Activated naive CD4-positive, alpha-beta T cell (primary cell): ENCODE data around the gene TRIM64C.
"Not testable (repeated sequence)": the region's sequence is repeated elsewhere in the genome, so short reads cannot be mapped to it uniquely, and the experiment has no call there.

Source experiments
- DNase-seq, 4 experiments: peaks; one replicate each; lab custom pipeline; 2025; lab: John Stamatoyannopoulos, UW

The TRIM64C gene, protein sequence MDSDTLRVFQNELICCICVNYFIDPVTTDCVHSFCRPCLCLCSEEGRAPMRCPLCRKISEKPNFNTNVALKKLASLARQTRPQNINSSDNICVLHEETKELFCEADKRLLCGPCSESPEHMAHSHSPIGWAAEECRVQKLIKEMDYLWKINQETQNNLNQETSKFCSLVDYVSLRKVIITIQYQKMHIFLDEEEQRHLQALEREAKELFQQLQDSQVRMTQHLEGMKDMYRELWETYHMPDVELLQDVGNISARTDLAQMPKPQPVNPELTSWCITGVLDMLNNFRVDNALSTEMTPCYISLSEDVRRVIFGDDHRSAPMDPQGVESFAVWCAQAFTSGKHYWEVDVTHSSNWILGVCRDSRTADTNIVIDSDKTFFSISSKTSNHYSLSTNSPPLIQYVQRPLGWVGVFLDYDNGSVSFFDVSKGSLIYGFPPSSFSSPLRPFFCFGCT

GRCh38 chr11:49059012-49059411 is at the start of gene TRIM64C:
TRIM64C (minus strand) TSS chr11:49059112; CDS start chr11:49059112, 0 bp downstream.
- DNase-seq: not testable (repeated sequence)

DNA sequence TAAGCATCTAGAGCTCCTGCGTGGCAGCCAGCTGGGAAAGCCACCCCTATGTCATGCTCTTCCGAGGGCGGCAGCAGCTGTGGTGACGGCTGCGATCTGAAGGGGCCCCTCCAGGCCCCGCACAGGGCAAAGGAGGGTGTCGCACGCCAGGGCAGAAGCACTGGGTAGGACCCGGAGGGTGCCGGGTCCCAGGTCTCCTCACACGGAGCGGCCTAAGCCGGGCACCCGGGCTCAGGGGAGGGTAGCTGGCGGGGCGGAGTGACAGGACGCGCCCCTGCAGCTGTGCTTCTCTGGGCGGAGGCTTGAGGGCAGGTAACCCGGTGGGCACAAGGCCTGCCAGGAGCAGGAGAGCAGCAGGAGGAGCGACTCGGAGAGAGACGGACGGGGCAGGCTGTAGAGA is 43.4 kb upstream of the TRIM64C start:
- DNase-seq: not testable (repeated sequence)

GRCh38 chr11:49069897-49070296 is 11.0 kb upstream of the TRIM64C start:
- not testable (repeated sequence) for DNase-seq

DNA sequence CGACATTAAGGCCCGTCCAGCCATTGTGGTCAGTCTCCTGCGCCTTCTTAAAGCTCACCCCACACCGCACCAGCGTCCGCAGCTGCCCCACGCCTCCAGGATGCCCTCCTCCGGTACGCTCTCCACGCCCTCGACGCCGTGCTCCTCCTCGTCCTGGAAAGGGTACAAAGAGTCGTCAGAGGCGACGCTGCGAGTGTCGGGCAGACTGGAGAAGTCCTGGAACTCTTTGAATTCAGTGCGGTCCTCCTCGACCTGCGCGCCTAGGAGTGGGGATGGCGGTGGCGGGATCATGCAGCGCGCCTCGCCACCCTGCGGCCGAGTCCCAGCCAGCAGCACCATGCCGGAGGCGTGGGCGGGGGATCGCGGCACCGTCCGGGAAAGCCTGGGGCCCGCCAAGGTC is 9.1 kb downstream of the TRIM64C start:
- not testable (repeated sequence) for DNase-seq

GRCh38 chr11:49048229-49048628 is 10.7 kb downstream of the TRIM64C start:
- DNase-seq: not testable (repeated sequence)

- DNase-seq: not testable (repeated sequence)
These were observed 30.4 kb downstream of the TRIM64C start, which contains the start of gene TRIM49B for GRCh38 chr11:49028523-49028922. TRIM49B (plus strand) TSS chr11:49028823; CDS start chr11:49031600, 2,777 bp downstream.
